Right forelimb (tissue), 1 donor: ENCODE results near the gene TAPBPL.

ENCODE experiments used
- DNase-seq: peaks from one replicate; pipeline ENCODE4 v3.0.0-alpha.2; 2018

Gene TAPBPL

DNA sequence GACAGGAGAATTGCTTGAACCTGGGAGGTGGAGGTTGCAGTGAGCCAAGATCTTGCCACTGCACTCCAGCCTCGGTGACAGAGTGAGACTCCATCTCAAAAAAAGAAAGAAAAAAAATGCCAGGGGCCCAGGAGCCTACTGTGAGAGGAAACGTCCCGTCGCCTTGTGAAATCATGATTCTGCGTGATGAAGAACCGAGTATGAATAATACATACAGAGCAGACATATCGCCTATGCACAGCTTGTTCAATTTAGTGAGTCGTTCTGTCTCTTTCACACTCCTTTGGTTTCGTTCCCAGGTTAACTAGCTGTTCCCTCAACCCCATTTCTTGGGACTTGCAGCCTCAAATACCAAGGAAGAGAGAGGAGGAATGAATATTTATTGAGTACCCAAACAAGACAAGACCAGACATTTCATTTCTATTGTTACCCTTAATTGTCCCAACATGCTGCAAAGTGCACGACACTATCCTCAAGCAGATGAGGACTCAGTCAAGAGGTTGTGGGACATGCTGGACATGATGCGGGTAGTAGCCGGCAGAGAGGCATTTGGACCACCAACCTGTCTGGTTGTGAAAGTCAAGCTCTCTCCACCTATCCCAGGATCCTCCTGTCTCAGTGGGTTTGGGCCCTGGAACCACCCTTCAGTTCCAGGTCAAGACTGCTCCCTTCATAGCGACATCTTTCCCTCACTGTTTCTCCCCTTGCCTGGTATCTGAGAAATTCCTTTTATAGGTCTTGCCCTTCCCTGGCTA lies 15.7 kb upstream of the TAPBPL start:
- no peak for DNase-seq

- DNase-seq = no peak
Observed at GRCh38 chr12:6437586-6437985, 14.3 kb upstream of the TAPBPL start.

DNA sequence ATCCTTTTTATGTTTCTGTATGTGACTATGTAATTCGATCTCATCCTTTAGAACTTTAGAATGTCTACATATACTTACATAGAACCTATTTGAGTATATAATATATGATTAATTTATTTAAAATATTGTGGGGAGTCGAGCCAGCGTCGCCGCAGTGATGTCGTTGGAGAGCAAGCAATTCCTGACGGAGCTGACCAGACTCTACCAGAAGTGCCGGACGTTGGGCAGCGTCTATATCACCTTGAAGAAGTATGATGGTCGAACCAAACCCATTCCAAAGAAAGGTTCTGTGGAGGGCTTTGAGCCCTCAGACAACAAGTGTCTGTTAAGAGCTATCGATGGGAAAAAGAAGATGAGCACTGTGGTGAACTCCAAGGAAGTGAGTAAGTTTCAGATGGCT lies 13.5 kb upstream of the TAPBPL start:
- DNase-seq = no peak

DNA sequence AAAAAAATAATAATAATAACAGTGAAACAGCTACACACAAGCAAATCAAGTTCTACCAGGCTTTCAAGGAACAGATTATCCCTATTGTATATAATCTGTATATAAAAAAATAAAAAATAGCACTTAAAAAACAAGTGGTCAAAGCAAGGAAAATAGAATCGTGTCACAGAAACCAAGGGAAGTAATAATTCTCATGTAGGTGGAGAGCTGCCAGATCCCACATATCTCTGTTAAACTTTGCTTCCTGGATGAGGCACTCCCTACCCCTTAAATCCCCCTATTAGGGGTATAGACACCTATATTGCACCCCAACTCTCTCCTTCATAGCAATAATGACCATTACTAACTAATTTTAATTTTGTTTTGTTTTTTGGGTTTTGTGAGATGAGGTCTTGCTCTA lies 11.5 kb upstream of the TAPBPL start:
- DNase-seq = no peak

DNA sequence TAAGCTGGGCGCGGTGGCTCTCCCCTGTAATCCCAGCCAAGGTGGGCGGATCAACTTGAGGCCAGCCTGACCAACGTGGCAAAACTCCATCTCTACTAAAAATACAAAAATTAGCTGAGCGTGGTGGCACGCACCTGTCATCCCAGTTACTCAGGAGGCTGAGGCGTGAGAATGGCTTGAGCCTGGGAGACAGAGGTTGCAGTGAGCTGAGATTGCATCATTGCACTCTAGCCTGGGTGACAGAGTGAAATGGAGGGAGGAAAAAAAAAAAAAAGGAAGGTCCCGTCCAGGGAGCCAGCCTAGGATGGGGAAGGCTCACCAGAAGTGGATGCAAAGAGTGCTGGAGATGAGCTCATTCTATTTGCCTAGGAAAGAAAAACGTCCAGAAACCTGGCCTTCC lies 9.0 kb upstream of the TAPBPL start:
- no peak for DNase-seq

GRCh38 chr12:6443361-6443983 lies 8.4 kb upstream of the TAPBPL start:
- no peak for DNase-seq

GRCh38 chr12:6444031-6444430 lies 7.8 kb upstream of the TAPBPL start:
- DNase-seq = no peak

DNA sequence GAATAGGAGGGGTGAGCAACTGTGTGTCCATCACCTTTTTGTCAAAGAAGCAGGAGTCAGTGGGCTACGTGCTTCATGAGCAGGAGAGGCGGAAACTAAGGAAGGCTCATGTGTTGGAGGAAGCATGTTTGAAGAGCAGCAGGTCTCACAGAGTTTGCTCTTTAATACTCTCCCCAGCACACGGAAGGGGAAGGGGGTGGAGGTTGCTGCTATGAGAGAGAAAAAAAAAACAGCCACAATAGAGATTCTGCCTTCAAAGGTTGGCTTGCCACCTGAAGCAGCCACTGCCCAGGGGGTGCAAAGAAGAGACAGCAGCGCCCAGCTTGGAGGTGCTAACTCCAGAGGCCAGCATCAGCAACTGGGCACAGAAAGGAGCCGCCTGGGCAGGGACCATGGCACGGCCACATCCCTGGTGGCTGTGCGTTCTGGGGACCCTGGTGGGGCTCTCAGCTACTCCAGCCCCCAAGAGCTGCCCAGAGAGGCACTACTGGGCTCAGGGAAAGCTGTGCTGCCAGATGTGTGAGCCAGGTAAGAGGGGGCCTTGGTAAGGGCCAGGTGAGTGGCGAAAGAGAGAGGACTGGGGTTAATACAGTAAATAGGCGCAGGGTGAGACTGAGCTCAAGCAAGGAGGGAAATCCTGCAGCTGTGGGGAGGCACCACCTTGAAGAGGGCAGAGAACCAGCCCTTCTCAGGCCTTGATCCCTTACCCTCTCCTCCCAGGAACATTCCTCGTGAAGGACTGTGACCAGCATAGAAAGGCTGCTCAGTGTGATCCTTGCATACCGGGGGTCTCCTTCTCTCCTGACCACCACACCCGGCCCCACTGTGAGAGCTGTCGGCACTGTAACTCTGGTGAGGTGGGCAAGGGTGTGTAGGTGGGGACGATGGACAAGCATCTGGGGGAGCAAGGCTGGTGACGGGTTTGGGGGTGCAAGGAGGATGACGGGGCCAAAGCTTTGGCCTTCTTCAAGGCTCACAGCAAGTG lies 6.8 kb upstream of the TAPBPL start, which contains the start of gene CD27:
TSS of gene CD27 (plus strand) at position 252 of the 985 bp plus-strand sequence. CDS start at position 393, 141 bp downstream.
- DNase-seq = no peak

DNA sequence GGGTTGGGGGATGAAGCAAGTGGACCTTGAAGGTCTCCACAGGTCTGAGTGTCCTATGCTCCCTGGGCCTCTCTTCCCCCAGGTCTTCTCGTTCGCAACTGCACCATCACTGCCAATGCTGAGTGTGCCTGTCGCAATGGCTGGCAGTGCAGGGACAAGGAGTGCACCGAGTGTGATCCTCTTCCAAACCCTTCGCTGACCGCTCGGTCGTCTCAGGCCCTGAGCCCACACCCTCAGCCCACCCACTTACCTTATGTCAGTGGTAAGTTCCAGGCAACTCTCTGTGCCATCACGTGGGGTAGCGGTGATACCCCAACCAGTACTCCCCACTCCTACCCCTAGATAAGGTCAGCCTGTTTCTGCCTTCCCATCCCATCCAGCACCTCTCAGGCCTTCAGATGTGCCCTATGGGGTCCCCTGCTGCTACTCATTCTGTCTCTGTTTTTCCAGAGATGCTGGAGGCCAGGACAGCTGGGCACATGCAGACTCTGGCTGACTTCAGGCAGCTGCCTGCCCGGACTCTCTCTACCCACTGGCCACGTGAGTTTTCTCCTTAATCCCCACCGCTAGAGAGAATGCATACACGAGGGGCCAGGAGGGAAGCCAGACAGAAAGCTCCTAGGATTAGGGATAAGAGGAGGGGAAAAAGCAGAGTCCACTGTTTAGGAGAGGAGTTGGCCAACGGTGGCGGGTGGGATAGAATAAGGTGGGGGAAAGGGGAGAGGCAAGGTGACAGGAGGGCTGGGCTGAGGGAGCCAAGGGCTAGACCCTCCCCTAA lies 1.6 kb upstream of the TAPBPL start:
- DNase-seq = no peak

DNA sequence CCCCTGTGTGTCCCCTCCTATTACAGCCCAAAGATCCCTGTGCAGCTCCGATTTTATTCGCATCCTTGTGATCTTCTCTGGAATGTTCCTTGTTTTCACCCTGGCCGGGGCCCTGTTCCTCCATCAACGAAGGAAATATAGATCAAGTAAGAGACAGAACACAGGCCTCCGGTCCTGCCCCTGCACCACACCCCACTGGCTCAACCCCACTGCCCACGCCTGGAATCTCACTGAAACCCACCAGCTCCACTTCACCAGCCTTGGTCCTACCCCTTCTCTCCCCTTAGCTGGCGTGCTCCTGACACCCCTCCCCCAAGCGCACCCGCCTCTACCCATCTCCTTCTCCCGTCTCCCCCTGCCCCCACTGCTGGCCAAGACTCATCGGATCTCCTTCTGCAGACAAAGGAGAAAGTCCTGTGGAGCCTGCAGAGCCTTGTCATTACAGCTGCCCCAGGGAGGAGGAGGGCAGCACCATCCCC lies 934 bp upstream of the TAPBPL start:
- DNase-seq = no peak

DNA sequence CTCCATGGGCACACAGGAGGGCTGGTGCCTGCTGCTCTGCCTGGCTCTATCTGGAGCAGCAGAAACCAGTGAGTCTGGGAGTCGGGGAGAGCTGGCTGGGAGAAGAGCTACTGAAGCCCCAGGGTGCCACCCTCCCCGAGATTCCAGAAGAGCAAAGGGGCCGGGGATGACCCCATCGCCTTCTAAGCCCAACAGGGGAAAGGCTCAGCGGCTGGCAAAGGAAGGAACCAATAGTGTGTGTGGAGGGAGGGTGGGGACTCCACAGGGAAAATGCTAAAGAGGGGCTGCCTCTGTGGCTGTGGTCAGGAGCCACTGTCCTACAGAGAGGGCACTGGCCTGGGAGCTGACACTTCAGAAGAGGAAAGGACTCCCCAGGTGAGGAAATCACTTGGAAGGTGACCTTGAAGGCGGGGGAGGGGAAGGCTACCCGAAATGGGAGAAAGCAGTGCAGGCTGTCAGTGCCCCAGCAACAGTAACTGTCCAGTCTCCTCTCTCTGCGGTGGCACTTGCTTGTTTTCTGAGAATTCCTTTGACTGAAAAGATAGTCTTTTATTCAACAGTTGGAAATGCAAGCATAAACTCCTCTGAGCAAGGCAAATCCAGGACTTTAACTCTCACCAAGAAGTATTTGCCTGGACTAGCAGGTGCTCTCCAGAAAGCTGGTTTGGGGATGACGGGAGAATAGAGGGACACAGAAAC lies 552 bp downstream of the TAPBPL start:
- no peak for DNase-seq

DNA sequence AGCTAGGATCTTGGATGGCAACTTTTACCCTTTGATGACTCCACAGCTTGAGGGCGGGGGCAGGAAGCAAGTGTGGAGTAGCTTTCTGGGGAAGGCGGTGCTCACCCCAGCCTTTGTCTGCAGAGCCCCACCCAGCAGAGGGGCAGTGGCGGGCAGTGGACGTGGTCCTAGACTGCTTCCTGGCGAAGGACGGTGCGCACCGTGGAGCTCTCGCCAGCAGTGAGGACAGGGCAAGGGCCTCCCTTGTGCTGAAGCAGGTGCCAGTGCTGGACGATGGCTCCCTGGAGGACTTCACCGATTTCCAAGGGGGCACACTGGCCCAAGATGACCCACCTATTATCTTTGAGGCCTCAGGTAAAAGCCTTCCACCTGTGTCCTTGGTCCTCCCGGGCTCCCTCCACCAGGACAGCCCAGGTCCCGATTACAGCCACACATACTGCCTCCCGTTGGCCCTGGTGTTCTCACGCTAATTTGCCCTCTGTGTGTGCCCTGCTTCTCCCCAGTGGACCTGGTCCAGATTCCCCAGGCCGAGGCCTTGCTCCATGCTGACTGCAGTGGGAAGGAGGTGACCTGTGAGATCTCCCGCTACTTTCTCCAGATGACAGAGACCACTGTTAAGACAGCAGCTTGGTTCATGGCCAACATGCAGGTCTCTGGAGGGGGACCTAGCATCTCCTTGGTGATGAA lies 1.2 kb downstream of the TAPBPL start:
- DNase-seq = no peak

DNA sequence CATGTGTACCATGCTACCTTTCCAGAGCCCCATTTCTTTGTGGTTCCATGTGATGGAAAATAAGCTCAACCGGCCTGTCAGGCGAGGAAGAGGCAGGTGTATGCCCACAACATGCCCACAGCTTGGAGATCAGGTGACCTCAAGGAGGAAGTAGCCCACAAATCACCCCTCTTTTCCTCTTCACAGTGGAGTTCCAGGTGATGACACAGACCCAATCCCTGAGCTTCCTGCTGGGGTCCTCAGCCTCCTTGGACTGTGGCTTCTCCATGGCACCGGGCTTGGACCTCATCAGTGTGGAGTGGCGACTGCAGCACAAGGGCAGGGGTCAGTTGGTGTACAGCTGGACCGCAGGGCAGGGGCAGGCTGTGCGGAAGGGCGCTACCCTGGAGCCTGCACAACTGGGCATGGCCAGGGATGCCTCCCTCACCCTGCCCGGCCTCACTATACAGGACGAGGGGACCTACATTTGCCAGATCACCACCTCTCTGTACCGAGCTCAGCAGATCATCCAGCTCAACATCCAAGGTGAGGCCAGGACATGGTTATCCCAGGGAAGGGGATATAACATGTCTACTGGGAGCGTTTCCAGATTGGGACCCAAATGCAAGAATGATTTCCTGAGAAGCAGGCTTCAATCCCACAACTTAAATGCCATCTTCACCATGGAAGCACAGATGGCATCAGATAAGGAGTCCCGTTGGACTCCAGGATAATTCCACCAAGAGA lies 5.5 kb downstream of the TAPBPL start:
- DNase-seq = no peak

GRCh38 chr12:6458281-6459003 lies 6.6 kb downstream of the TAPBPL start:
- DNase-seq = no peak

DNA sequence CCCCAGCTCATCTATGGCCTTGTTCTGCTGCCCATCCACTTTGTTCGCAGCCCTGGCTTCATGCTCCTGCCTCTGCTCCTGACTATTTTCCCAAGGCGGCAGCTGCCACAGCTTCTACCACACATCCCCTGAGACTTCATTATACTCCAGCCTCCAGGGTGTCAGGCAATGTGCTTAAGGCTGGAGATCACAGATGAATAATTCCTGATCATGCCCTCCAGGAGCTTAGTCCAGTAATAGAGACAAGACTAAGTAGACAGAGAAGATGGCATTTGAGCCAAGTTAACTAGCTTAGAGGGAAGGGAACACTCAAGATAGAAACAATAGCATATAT lies 7.1 kb downstream of the TAPBPL start:
- DNase-seq = no peak

DNA sequence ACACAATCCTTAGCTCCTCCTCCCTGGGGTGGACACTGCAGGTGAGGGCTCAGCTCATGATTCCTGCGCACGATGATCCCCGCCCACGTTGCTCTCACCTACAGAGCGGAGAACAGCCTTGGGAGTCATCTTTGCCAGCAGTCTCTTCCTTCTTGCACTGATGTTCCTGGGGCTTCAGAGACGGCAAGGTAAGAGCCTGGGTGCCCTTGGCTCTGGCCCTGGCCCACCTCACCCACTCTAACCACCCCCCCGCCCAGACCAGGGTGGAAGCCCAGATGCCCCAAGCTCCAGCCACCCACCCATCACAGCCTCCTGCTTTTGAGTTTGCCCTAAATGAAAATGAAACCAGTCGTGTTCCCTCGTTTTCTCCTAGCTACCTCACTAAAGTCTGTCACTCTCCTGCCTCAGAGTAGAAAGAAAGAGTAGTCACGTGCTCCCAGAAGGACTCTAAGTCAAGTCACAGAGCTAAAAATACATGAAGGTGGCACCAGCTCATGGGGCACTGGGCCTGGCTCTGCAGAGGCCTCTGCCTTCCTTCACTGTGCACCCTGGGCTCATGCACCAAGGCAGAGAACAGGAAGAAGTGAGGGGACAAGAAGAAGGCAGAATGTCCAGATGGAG lies 9.0 kb downstream of the TAPBPL start:
- DNase-seq = no peak

GRCh38 chr12:6461401-6462233 lies 9.8 kb downstream of the TAPBPL start:
- DNase-seq = no peak

DNA sequence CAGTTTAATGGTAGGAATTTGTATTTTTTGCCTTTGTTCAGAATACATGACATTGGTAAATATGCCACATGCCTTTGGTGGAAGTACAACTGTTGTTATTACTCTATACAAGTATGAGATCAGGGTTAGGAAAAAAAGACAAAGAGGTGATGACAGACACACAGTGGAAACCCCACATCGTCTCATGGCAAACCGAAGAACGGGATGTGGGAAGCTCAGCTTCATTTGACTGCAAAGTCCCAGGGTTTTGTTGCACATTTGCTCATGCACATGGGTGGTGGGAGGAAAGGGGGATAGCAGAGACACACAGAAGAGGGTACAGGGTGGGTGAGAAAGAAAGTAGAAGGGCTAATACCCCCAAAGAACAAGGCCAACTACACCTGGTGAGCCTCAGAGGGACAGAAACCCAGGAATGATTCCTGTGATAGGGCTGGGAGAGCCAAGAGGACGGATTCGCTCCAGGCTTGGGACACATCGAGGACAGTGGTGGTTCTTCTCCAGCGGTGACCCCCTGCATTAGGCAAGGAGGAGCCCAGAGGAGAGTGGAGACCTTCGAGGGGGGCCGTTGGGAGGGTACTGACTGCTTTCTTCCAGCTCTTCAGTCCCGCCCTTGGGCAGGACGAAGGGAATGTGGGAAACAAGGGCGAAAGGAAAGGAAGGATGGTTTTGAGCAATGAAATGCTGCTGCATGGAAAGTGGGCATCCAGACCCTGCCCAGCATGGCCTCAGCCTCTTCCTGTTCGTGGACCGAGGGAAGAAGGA lies 10.6 kb downstream of the TAPBPL start:
- DNase-seq = no peak
